GM12878 (cell line): ENCODE data around the gene USP54. TPM values are rescaled to one million over a fixed set of nuclear protein-coding genes. Genes with fewer than 3 reads are reported as not detected.

Experiments used
- ATAC-seq: fragments of 200-7000 bp; cut with Tn5 transposase; 3 replicates; pipeline ENCODE4 v1.9.1; 2020; ENCODE audit warnings: mild to moderate bottlenecking, moderate library complexity
- BruUV-seq: library from RNA; stranded (reverse); fragments of 400-500 nt; replicated peaks from 2 replicates; lab custom pipeline; 2021; lab: Mats Ljungman, UMichigan
- CTCF ChIA-PET: fragments of 300-600 bp; sonication (Branson Sonifier 250); formaldehyde crosslinking; extraction: SDS; loops from one replicate; lab custom pipeline; 2021; ENCODE audit warnings: inconsistent platforms; lab: Yijun Ruan, JAX
- POLR2A ChIA-PET: fragments of 350-600 bp; formaldehyde crosslinking; extraction: SDS; loops from one replicate; lab custom pipeline; 2021; ENCODE audit warnings: inconsistent platforms; lab: Charles Lee
- RAD21 ChIA-PET: fragments of 300-600 bp; sonication (Branson Sonifier 250); formaldehyde crosslinking; loops from one replicate; lab custom pipeline; 2023; ENCODE audit warnings: antibody characterized with exemption; ENCODE audit not compliant: unreplicated experiment; lab: Charles Lee
- SMC1A ChIA-PET: fragments of 300-600 bp; sonication (Branson Sonifier 250); formaldehyde crosslinking; loops from one replicate; lab custom pipeline; 2023; ENCODE audit not compliant: unreplicated experiment, uncharacterized antibody; lab: Charles Lee
- DNase-seq: peaks from one replicate; pipeline ENCODE4 v3.0.0-alpha.2; 2011; ENCODE audit warnings: low read depth, low spot score
- FAIRE-seq: peaks from 3 replicates; lab custom pipeline; 2011; peaks lifted over from hg19 to GRCh38; lab: Jason Lieb, UNC
- H2AFZ ChIP-seq: 2 replicates; pipeline ENCODE4 v1.6.0; 2011; ENCODE audit warnings: low read depth, low read length, control low read depth; ENCODE audit not compliant: control insufficient read depth
- H3K27ac ChIP-seq: 2 replicates; pipeline ENCODE4 v1.5.1; 2011; ENCODE audit warnings: control low read depth; ENCODE audit not compliant: control insufficient read depth, insufficient read depth
- H3K27me3 ChIP-seq, 2 experiments: replicated peaks in 1 of 2; 2 replicates each; pipeline versions ENCODE4 v1.6.0 to v1.6.1; 2011; ENCODE audit warnings: low read length in 1 of 2; ENCODE audit not compliant: control insufficient read depth in 2 of 2, insufficient read depth in 2 of 2
- H3K36me3 ChIP-seq, 2 experiments: 2 replicates each; pipeline ENCODE4 v1.5.1; 2011; ENCODE audit warnings: low read length in 1 of 2; ENCODE audit not compliant: control insufficient read depth in 2 of 2, insufficient read depth in 2 of 2
- H3K4me1 ChIP-seq: 2 replicates; pipeline ENCODE4 v1.6.1; 2011; ENCODE audit warnings: mild to moderate bottlenecking, low read length, moderate library complexity, mixed read lengths; ENCODE audit not compliant: control insufficient read depth, insufficient read depth
- H3K4me2 ChIP-seq: 2 replicates; pipeline ENCODE4 v1.6.0; 2011; ENCODE audit warnings: control low read depth; ENCODE audit not compliant: control insufficient read depth, insufficient read depth
- H3K4me3 ChIP-seq: fragments of 200-600 bp; sonication (generic); 2 replicates; pipeline ENCODE4 v1.5.1; 2016
- H3K79me2 ChIP-seq: 2 replicates; pipeline ENCODE4 v1.6.0; 2011; ENCODE audit warnings: low read length; ENCODE audit not compliant: control insufficient read depth, insufficient read depth
- H3K9ac ChIP-seq: 2 replicates; pipeline ENCODE4 v1.8.0; 2011; ENCODE audit warnings: low read length, control low read depth, mixed read lengths; ENCODE audit not compliant: control insufficient read depth, insufficient read depth
- H3K9me3 ChIP-seq: replicated peaks from 3 replicates; pipeline ENCODE4 v1.5.1; 2011; ENCODE audit warnings: mild to moderate bottlenecking, low read length; ENCODE audit not compliant: control insufficient read depth, insufficient read depth
- H4K20me1 ChIP-seq: 2 replicates; pipeline ENCODE4 v1.6.0; 2011; ENCODE audit not compliant: control insufficient read depth, insufficient read depth
- HCFC1 ChIP-seq: fragments of 150-350 bp; IDR thresholded peaks from 2 replicates; pipeline ENCODE4 v1.6.1; 2014; ENCODE audit warnings: low read length
- JUND ChIP-seq: IDR thresholded peaks from 2 replicates; pipeline ENCODE4 v1.6.1; 2012; ENCODE audit warnings: low read depth, mild to moderate bottlenecking, low read length, improper control_type of control experiment, moderate library complexity
- RAD21 ChIP-seq: IDR thresholded peaks from 2 replicates; pipeline ENCODE4 v1.6.1; 2011; ENCODE audit warnings: mild to moderate bottlenecking, low read depth, low read length, moderate library complexity; ENCODE audit not compliant: insufficient read depth
- RFX5 ChIP-seq: IDR thresholded peaks from 2 replicates; pipeline ENCODE4 v1.6.1; 2011; ENCODE audit warnings: low read depth, low read length, improper control_type of control experiment
- SIX5 ChIP-seq: IDR thresholded peaks from 2 replicates; pipeline ENCODE4 v1.6.1; 2011; ENCODE audit warnings: mild to moderate bottlenecking, low read depth, low read length, moderate library complexity; ENCODE audit not compliant: severe bottlenecking
- SREBF2 ChIP-seq: IDR thresholded peaks from 2 replicates; pipeline ENCODE4 v1.6.1; 2012; ENCODE audit warnings: mild to moderate bottlenecking, low read length
- TBL1XR1 ChIP-seq: IDR thresholded peaks from 2 replicates; pipeline ENCODE4 v1.6.1; 2012; ENCODE audit warnings: low read depth, low read length, improper control_type of control experiment
- WGBS: methylation state at CpG from one replicate; pipeline ENCODE4 v1.1.6; 2016; ENCODE audit warnings: low lambda C conversion rate; ENCODE audit not compliant: insufficient replicate concordance, insufficient coverage; ENCODE audit errors: missing lambda C conversion rate; 5-methylcytosine and 5-hydroxymethylcytosine counted together
- in situ Hi-C: fragments of 300-500 bp; cut with MboI; formaldehyde crosslinking; loops from 9 replicates; pipeline ENCODE4 v1.14.3; 2018; ENCODE audit warnings: mixed read lengths
- intact Hi-C: fragments of 100-400 bp; cut with micrococcal nuclease; formaldehyde crosslinking; loops from one replicate; pipeline ENCODE4 v1.14.2; 2022; ENCODE audit not compliant: unreplicated experiment
- polyA plus RNA-seq, 11 experiments: library from polyadenylated mRNA; depleted of rRNA in 4 of 11; unstranded in 6 of 11; stranded (reverse) in 5 of 11; fragments of >200 nt; fragmentation: Nextera tagmentation in 4 of 11; fragmentation: Illumina TruSeq in 1 of 11; extraction: Ambion mirVana in 4 of 11; extraction: Trizol in 1 of 11; gene quantifications; 1 replicate in 1 of 11; 2 replicates in 10 of 11; pipeline versions ENCODE4 v1.2.1 to v1.2.3, GENCODE V29; 2011 to 2016; ENCODE audit warnings: inconsistent platforms in 2 of 11, missing spikeins in 2 of 11, low read depth in 1 of 11
- total RNA-seq, 4 experiments: library from RNA; depleted of rRNA in 3 of 4; stranded (reverse); fragments of >200 nt in 3 of 4; fragmentation: Illumina TruSeq in 1 of 4; extraction: Trizol in 1 of 4; gene quantifications; 2 replicates each; pipeline versions ENCODE4 v1.2.1 to v1.2.3, GENCODE V29; 2013 to 2021
- TF ChIP-seq, protein P1 (sequence below): fragments of 450-650 bp; IDR thresholded peaks from 2 replicates; pipeline ENCODE4 v1.6.1; 2017; ENCODE audit warnings: mild to moderate bottlenecking, moderate library complexity

Gene USP54
- total and polyA plus RNA-seq, 10 of the 15 experiments (the other 5 are each of a cell fraction or from before 2014, with no cell fraction given) = 0.93 to 10.5 (median 5.5) TPM

DNA sequence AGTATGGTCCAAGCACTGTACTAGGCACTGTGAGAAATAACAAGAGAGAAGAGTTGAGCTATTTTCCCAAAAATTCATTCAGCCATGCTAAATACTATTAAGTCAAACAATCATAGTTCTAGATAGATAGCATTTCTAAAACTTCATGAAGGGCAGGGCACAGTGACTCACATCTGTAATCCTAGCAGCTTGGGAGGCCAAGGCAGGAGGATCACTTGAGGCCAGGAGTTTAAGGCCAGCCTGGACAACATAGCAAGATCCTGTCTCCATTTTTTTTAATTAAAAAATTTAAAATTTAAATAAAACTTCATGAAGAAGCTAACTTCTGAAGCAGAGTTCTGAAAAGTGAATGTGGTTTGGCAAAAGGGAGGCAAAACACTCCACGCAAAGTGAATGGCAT lies 29.9 kb downstream of the USP54 start:
- ChIA-PET RAD21 (interaction anchor here (0.6 kb wide), 1 partner anchor 11 kb away, joined by 4 read pairs; no protein-coding TSS in a partner anchor), SMC1A (interaction anchor here (0.6 kb wide), 1 partner anchor 15 kb away, joined by 4 read pairs; no protein-coding TSS in a partner anchor), CTCF (no interaction called here), POLR2A (interaction anchor here (0.7 kb wide), 2 partner anchors 13 to 186 kb away, joined by 5 to 6 read pairs; no protein-coding TSS in a partner anchor)
- intact Hi-C loops = no loop called here
- FAIRE-seq (no peak), DNase-seq (no peak), ATAC-seq (no peak)
- no peak overlapping the region for H3K9ac ChIP-seq
- no peaks in the 10 kb centered on the region for H3K27me3 ChIP-seq
- H3K79me2 ChIP-seq = no peaks in the 10 kb centered on the region
- BruUV-seq = no TSS peak
- H3K36me3 ChIP-seq = no peaks in the 10 kb centered on the region
- TF ChIP-seq HCFC1 = no peak
- no peak for TF ChIP-seq SREBF2
- no peak for TF ChIP-seq TBL1XR1
- TF ChIP-seq SIX5 = no peak
- TF ChIP-seq RAD21 = no peak
- TF ChIP-seq, protein P1, sequence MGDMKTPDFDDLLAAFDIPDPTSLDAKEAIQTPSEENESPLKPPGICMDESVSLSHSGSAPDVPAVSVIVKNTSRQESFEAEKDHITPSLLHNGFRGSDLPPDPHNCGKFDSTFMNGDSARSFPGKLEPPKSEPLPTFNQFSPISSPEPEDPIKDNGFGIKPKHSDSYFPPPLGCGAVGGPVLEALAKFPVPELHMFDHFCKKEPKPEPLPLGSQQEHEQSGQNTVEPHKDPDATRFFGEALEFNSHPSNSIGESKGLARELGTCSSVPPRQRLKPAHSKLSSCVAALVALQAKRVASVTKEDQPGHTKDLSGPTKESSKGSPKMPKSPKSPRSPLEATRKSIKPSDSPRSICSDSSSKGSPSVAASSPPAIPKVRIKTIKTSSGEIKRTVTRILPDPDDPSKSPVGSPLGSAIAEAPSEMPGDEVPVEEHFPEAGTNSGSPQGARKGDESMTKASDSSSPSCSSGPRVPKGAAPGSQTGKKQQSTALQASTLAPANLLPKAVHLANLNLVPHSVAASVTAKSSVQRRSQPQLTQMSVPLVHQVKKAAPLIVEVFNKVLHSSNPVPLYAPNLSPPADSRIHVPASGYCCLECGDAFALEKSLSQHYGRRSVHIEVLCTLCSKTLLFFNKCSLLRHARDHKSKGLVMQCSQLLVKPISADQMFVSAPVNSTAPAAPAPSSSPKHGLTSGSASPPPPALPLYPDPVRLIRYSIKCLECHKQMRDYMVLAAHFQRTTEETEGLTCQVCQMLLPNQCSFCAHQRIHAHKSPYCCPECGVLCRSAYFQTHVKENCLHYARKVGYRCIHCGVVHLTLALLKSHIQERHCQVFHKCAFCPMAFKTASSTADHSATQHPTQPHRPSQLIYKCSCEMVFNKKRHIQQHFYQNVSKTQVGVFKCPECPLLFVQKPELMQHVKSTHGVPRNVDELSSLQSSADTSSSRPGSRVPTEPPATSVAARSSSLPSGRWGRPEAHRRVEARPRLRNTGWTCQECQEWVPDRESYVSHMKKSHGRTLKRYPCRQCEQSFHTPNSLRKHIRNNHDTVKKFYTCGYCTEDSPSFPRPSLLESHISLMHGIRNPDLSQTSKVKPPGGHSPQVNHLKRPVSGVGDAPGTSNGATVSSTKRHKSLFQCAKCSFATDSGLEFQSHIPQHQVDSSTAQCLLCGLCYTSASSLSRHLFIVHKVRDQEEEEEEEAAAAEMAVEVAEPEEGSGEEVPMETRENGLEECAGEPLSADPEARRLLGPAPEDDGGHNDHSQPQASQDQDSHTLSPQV = no peak
- no peak for TF ChIP-seq JUND
- no peak for TF ChIP-seq RFX5
- H3K9me3 ChIP-seq = no peaks in the 10 kb centered on the region
- H2AFZ ChIP-seq = no peak overlapping the region
- H3K4me2 ChIP-seq = no peak overlapping the region
- no peaks in the 10 kb centered on the region for H4K20me1 ChIP-seq
- in situ Hi-C loops = no loop called here
- no peak overlapping the region for H3K27ac ChIP-seq
- H3K4me1 ChIP-seq = no peaks in the 10 kb centered on the region
- no peak overlapping the region for H3K4me3 ChIP-seq
- 100% methylated on average over 1 of the region's 1 CpG for WGBS
